Hematopoietic multipotent progenitor cell treated with erythropoietin and hydrocortisone succinate and interleukin-3 and kit ligand, for 6 days (in vitro differentiated cells): ENCODE results near the gene FBLN1.

Experiments
- DNase-seq: peaks from one replicate; pipeline ENCODE4 v3.0.0-alpha.2; 2015

Gene FBLN1

DNA sequence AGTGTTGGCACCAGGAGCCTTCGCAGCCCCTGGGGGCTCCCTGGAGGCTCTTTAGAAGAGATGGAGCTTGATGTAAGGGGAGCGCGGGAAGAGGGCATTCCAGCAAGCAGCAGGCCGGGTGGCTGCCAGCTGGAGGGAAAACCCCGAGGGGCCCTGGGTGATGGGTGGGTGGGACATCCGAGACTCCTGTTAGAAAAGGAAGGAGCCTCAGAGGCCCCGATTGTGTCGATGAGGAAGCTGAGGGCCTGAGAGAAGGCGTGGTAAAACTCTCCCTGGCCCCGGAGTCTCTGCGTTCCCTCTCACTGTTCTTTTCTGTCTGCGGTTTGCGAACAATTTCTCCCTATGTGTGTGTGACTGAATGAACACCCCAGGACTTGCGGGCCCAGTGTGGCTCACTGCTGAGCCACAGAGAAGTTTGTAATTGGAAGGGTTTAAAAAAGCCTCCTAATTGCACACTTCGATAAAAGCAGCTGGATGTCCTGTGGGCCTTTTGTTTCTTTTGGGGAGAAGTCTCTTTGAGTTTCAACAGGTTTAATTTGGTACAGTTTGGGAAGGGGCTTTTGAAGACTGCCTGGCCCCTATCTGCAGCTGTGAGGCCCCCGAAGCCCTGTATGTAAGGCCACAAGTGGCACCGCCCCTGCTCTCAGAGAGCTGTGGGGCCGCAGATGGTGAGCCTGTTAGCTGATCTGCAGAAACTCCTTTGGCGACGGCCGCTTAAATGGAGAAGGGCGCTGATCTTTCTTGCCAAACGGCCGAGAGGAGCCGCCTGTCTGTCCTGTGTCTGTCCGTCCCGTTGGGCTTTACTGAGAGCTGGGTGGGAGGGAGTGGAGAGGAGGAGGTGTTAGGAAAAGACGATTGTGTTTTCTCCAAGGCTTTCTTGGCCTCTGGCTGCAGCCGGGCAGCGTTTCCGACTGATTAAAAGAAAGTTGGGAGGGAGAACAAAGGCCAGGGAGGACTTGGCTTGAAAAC lies 2.0 kb downstream of the FBLN1 start:
- peak; percentile 57 for DNase-seq

DNA sequence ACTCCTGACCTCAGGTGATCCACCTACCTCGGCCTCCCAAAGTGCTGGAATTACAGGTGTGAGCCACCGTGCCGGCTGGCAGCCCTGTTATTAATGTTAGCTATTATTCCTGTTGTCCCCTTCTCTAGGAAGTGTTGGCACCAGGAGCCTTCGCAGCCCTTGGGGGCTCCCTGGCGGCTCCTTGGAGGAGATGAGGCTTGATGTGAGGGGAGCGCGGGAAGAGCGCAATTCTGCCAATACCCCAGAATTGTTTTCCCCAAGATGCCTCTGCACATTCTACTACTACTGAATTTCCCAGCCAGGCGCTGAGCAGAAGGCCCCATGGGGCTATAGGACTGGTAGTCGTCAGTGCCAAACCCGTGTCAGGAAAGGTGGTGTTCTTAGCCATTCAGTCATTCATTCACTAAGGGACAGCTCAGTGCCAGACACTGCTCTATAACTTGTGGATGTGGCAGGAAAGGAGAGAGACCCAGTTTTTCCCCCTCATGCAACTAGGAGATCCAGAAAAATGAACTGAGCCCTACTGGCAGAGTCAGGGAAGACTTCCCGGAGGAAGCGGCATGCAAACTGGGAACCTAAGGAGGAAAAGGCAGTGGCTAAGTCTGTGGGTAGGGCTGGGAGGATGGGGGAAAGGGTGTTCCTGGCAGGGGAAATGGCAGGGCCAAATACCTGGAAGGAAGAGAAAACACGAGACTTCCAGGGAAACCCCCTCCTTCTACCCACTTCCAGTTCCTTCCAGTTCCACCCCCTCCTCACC lies 3.5 kb downstream of the FBLN1 start:
- DNase-seq: no peak

DNA sequence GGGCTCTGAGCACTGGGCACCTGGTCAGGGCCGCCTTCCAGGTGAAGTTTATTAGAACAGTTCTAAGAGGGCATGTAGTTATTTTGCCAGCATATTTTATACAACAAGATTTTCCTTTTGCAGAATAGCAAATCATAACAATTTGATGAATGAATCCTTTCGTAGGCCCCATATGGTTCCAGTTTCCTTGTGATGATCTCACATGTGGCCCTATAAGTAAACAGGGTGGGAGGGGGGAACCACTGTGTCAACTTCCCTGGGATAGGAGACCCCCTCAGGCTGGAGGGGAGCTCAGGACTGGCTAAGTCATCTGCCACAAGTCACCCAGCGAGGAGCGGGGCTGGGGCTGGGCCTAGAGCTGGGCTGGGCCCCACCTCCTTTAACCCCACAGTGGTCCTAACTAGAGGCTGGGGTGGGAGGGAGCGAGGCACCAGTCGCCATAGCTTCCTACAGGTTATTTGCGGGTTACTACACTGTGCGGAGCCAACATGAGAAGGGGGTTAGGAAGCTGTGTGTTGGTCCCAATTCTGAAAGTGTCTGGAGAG lies 4.2 kb downstream of the FBLN1 start:
- DNase-seq: no peak

DNA sequence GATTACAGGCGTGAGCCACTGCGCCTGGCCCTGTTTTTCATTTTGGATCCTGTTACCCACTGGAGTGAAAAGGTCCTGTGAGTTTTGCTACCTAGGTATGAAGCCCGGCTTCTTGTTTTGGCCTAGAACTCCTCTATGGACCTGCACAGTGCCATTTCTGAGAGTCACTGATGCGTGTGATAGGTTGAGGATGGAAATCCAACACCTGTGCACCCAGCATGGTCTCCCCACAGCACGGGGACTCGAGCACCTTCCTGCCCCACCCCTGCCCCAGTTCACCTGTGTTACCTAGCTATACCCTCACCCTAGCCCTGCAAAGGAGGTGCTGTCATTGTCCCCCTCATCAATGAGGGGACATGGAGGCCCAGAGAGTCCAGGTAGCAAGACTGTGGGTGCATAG lies 5.1 kb downstream of the FBLN1 start:
- DNase-seq: no peak

DNA sequence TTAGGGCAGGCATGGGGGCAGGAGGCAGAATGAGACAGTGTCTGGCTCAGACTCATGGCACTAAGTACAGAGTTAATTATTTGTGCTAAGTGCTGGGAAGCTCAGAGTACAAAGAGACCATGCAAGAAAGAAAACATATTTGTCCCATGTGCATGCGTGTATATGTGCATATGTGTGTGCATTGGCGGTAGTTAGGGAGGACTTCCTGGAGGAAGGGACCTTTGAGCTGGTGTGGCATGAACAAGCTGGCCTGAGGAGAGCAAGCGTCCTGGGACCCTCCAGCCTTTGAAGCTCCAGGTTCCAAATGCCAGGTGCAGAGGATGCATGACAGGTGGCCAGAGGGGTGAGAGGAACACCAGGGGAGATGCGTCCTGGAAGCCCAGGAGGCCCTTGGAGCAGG lies 6.1 kb downstream of the FBLN1 start:
- no peak for DNase-seq

DNA sequence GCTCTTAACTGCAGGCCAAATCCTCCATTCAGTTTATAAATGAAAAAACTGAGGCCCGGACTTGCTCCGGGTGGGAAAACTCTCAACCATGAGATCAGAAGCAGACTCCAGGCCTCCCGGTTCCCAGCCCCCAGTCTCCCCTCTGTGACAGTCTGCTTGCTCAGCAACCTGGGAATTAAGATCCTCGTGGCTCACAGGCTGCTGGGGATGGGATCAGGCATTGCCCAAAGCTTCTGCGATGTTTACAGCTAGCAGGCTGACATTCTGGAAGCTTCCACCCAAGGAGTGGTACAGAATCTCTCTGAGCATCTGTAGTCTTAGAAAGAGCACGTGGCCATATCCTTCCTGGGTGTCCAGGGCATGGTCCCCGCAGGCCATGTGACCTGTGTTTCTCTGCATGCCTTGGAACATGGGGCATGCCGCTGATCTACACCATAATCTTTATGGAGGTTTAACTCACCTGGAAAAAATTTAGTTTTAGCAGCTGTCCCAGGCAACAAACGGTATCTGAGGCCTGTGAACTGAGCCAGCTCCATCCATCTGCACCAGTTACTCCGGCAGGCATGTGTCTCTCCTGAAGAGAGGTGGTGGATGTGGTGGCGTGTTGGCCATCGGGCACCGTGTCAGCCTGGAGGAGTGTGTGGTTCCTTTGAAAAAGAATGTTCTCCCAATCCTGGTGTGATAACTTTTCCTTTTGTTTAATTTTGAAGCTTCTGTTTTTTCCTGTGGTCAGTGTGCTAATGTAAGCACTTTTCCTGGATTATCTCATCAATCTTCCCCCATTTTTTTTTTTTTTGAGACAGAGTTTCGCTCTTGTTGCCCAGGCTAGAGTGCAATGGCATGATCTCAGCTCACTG lies 7.9 kb downstream of the FBLN1 start:
- DNase-seq: no peak

DNA sequence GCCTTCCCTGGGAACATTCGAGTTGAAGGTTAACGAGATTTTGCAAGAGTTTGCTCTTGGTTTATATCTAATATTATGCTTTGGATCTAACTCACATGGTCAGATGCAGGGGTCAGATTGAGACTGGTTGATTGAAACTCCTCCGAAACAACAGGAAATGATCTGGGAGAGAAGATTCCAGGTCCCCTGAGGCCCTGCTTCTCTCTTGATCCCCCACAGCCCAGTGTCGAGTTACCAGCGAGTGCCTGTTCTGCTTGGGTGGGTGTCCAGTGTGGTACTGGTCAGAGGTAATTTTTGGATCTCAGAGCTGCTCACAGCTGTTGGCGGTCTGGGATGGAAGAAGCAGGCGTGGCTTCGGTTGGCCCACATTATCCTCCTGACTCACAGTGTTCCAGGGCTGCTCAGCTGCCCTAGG lies 9.2 kb downstream of the FBLN1 start:
- DNase-seq: no peak

DNA sequence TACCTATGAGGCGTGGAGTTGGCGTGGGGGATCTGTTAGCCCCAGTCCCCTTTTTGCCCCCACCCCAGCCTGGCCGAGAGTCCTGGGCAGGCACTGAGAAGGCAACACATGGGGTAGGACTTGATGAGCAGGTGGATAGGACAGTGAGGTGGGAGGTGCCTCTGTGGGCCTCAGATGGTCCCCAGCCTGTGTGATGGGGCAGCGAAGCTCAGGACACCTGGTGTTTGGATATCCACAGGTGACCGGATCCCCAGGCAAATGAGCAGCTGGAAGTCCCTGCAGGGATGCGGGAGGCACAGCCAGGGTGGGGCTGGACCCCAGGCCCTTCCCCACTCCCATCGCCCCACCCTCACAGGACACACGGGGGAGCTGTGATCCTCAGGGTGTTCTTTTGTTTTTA lies 9.7 kb downstream of the FBLN1 start:
- no peak for DNase-seq

DNA sequence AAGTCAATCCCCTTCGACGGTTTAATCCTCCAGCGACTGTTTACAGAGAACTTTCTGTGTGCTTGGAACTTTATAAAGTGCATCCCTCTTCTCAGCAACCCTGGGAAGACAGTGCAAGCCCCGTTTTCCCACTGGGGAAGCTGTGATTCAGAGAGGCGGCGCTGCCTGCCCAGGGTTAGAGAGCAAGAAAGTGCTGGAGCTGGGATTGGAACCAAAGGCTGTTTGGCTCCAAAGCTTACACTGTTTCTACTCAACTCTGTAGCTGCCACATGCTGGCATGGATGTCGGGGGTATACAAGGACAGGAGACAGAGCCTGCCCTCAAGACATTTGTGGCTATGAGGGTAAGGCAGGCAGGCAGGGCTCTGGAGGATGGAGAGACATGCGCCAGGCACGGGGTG lies 13.0 kb downstream of the FBLN1 start:
- no peak for DNase-seq

DNA sequence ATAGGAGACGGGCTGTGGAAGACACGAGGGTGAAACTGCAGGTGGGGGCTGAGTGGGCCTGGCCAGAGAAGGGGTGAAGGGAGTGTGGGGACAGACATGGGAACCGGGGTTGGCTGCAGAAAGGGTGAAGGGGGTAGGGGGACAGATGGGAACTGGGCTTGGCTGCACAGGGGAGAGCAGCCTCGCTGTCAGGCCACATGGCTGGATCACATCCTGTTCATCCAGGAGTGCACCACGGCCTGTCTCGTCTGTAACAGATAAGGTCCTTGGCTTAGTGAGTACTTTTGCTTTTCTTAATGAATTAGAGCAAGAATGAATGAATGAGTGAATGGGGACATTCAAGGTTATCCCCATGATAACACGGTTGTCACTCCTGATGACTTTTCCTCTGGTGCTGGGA lies 13.5 kb downstream of the FBLN1 start:
- no peak for DNase-seq

DNA sequence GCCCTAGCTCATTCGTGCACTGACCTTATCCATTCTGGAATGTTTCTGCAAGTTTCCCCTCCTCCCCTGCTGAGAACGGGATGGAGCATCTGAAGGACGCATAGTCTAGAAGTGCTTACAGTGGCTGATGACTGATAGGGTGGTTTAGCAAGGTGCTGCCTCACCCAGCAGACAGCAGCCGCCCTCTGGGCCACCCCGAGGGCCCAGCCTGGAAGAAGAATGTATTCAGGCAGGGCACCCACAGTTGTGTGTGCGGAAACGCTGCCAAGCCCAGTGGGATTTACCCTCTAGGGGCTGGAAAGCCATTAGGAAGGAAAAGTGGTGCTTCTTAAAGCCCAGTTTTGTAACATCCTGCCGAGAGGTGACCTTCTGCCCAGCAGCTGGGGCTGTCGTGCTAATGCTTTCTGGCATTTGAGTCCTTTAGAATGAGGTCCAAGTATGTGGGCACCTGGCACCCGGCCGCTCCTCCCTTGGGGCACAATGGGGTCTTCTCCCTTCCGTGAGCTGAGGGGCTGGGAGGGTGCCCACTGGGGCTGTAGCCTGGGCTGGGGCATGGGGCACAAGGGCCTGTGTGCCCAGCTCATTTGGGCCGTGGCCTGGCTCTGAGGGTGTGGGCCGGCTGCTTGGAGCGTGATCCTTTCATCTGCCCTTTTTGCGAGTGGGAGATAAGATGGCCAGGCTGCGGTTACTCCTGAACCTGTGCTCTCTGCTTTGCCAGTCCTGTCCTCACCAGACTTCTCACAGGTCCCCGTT lies 14.4 kb downstream of the FBLN1 start:
- no peak for DNase-seq

DNA sequence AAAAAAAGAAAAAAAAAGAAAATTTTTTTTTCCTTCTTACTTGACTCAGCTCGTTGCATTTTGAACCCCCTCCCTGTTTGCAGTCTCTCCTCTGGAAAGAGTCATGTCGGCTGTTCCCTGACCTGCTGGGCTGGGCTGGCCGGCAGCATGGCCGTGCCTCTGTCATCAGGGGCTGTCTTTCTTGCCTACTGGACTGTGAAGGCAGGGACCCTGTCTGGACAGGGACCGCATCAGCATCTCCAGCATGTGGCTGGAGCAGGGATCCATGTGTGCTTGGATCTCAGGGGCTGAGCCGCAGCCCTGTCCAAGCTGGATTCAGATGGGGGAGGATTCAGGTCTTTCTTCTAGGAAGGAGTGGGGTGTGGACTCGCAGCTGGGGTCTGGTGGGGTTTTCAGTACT lies 15.5 kb downstream of the FBLN1 start:
- DNase-seq: no peak

DNA sequence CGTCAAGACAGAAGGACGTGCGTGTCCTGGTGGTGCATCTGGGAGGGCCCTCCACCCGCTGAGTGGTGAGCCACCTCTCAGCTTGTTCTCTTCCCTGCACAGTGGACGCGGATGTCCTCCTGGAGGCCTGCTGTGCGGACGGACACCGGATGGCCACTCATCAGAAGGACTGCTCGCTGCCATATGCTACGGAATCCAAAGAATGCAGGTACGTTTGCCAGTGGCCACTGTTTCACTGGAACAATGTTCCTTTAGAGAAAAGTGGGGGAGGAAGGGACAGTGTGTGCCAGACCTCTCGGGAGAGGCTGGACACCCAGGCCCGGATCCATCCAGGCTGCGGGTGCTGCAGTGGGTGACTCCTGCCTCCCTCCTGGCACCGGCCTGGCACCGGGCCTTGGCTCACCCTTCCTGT lies 15.9 kb downstream of the FBLN1 start:
- no peak for DNase-seq

DNA sequence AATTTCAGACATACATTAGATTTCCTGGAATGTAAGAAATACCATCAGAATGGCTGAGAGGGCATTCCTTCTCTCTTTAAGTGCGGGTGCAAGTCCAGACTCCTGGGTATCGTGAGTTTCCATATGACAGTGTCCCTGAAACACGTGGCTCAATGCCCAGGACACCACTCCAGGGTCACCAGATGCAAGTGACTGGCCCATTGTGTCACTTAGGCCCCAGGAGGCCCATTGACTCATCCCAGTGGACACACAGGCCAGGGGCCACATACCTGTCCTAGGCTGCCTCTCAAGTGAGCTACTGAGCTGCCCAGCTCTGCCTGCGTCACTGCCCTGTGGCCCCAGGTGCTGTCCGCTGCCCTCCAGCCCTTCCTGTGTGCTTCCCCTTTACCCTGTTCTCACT lies 18.5 kb downstream of the FBLN1 start:
- DNase-seq: no peak

DNA sequence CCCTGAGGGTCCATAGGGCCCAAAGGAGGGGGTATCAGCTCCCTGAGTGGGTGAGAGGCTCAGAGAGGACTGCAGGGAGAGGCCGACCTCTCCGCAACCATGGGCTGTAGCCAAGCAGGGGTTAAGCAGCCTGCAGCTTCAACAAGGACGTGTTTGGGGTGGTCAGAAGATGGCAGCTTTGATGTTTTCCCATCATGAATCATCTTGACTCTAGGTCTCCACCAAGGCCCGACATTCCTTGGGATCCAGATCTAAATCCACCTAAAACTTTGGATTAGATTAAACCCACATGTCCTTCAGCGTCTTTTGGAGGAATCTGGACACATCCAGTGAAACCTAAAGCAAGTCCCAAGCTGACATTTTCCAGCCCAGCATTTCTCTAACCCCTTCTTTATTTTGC lies 19.8 kb downstream of the FBLN1 start:
- DNase-seq: no peak

DNA sequence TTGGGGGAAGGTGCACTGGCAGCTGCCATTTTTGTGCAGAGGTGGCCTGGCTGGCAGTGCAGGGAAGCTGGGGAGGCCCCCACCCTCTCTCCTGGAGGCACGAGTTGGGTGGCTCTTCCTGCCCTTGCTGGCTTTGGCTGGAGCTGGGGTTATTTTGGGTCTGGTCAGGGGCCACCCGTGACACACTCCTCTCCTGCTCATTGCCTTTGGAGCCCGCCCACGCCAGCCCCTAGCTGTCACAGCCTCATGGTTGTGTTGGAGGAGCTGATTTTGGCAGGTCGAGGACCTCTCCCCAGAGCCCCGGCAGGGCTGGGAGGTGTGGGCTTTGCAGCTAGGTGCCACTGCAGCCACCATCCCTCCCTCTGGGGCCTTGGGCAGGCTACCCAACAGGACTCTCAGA lies 21.5 kb downstream of the FBLN1 start:
- no peak for DNase-seq

DNA sequence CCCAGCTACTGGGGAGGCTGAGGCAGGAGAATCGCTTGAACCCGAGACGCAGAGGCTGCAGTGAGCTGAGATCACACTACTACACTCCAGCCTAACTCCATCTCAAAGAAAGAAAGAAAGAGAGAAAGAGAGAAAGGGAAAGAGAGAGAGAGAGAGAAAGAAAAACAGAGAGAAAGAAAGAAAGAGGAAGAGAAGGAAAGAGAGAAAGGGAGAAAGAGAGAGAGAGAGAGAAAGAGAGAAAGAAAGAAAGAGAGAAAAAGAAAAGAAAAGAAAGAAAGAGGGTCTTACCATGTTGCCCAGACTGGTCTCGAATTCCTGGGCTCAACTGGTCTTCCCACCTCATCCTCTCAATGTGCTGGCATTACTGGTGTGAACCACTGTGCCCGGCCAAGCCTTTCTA lies 22.3 kb downstream of the FBLN1 start:
- no peak for DNase-seq

DNA sequence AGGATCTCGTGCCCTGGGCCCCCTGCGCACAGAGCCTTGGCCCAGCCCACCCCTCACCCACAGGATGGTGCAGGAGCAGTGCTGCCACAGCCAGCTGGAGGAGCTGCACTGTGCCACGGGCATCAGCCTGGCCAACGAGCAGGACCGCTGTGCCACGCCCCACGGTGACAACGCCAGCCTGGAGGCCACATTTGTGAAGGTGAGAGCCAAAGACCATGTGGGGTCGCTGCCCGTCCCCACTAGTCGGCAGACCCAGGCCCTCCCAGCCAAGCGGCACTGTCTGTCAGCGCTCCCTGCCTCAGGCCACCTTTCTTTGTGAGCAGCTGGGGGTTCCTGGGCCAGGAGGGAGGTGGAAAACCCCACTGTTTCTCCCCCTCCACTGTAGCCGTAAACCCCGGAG lies 22.8 kb downstream of the FBLN1 start:
- DNase-seq: no peak

DNA sequence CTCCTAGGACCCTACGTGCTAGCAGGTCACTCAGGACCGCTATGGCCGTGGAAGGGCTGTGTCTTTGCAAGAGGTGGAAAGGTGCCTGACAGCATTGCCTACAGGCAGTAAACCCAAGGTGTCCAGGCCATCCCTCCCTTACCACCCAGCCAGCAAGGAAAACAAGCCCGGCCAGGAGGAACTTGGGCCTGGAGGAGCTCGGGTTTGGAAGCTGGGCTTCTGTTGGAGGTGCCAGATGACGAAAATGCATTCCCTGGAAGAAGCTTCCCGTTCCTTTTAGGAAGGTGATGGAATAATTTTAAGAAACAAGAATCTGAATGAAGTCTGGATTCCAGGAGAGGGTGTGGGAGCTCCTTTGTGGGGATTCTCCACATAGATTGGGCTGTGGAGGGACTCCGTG lies 23.6 kb downstream of the FBLN1 start:
- no peak for DNase-seq

DNA sequence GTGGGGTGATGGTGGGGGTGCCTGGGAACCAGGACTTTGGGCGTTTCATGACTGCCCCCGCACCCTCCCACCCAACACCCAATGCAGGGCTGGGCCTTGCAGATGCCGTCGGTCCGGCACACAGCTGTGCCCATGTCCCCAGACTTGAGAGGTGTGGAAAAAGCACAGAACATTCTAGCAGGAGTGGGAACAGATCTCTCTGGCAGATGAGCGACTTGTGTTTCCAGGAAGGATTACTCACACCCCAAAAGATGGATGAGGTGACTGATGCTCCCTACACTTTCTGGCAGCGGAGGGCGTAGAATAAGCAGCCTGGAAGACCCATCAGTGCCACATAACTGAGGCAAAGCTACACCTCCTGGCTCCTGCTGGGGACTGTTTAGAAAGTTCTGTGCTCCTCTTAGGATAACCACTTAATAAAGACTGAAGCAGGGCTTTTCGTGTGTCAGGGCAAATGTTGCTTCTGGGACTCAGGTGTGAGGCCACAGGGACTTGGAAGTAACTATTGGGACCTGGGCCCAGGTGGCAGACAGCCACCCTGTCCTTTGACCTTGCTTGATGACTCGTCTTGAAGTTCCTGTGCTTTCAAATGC lies 24.2 kb downstream of the FBLN1 start:
- no peak for DNase-seq

DNA sequence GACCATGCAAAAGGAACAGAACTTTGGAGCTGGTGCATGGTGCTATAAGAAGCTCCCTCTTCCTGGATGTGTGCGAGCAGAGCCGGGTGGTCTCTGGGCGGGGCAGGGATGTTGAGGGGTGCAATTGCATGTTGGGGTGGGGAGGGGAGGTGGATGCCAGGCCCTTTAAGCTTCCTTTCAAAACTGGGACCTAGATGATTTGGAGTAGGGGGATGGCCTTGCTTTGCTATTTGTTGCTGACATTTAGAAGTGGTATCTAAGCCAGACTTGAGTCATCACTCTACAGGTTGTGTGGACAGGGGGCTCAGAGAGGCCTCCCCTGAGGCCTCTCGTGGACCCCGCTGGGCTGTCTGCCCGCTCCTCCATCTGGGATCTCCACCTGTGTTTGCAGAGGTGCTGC lies 24.8 kb downstream of the FBLN1 start:
- DNase-seq: no peak

DNA sequence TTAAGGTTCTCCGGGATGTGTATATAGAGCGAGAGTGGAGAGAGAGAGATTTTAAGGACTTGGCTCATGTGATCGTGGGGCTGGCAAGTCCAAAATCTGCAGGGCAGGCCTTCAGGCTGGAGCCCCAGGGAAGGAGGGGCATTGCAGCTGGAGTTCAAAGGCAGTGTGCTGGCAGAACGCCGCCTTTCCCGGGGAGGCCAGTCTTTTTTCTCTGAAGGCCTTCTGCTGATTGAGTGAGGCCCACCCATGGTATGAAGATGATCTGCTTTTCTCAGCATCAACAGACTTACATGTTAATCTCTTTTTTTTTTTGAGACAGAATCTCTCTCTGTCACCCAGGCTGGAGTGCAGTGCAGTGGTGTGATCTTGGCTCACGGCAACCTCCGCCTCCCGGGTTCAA lies 25.4 kb downstream of the FBLN1 start:
- DNase-seq: no peak
